ENCODE results near the gene ANKS1A. TPM values are rescaled to one million over a fixed set of nuclear protein-coding genes. Genes with fewer than 3 reads are reported as not detected.

ANKS1A gene
- total and polyA plus RNA-seq, 2 of the 4 experiments (the other 2 are of a cell fraction), result 7.2 to 7.5 TPM

- no peaks in the 10 kb centered on the region for H3K9me1 ChIP-seq (ENCODE audit: insufficient read depth, low read length)
- H3K4ac ChIP-seq (ENCODE audit: low read depth, low read length), result no peak overlapping the region
- no peaks in the 10 kb centered on the region; the same call in 1 of the 2 replicates for H4K20me1 ChIP-seq (ENCODE audit: insufficient read depth, low read length)
- H3K23ac ChIP-seq (ENCODE audit: low read depth, low read length), result no peak overlapping the region
- peaks cover 38% of the 10 kb centered on the region; the same call in 1 of the 2 replicates for H3K36me3 ChIP-seq (ENCODE audit: control insufficient read depth, insufficient read depth, low read length)
- intact Hi-C loops (cut with micrococcal nuclease) (no loop called here), dilution Hi-C loops (cut with HindIII; ENCODE audit: low sequenced_read_pairs, unreplicated experiment) (no loop called here), in situ Hi-C loops (cut with MboI; ENCODE audit: low sequenced_read_pairs) (no loop called here)
- H3K9me3 ChIP-seq (ENCODE audit: control insufficient read depth, insufficient read depth, low read length), result no peaks in the 10 kb centered on the region
- no peak overlapping the region for H2AK5ac ChIP-seq (ENCODE audit: low read depth, low read length)
- BruUV-seq (replicated peaks), result no TSS peak
- no peak overlapping the region for H2AK9ac ChIP-seq (replicated peaks; ENCODE audit: low read depth, low read length, poor library complexity)
- 91% methylated on average over 12 of the region's 21 CpGs; no CpG with 5 or more reads in 1 of the 2 experiments for WGBS, 2 experiments (ENCODE audit: extremely low coverage in 2 of 2, insufficient read length in 1 of 2)
- no peak overlapping the region for H3K14ac ChIP-seq (replicated peaks; ENCODE audit: low read depth, low read length)
- no peak overlapping the region for H2BK20ac ChIP-seq (ENCODE audit: low read depth, low read length)
- no peak overlapping the region for H3K4me2 ChIP-seq (ENCODE audit: low read depth, low read length)
- H3K27ac ChIP-seq (ENCODE audit: insufficient read depth, low read length), result no peak overlapping the region
- no peak overlapping the region for H4K8ac ChIP-seq (ENCODE audit: low read depth in 2 of 2, low read length in 2 of 2)
- no peaks in the 10 kb centered on the region for H3K27me3 ChIP-seq (ENCODE audit: control insufficient read depth, insufficient read depth, low read length)
- H3K18ac ChIP-seq (ENCODE audit: low read depth, low read length), result no peak overlapping the region
- no peak for ATAC-seq (ENCODE audit: low read depth)
- H2BK15ac ChIP-seq (ENCODE audit: low read depth, low read length), result no peak overlapping the region
- no peak overlapping the region for H2BK5ac ChIP-seq (ENCODE audit: low read depth, low read length, poor library complexity, severe bottlenecking)
- H3K9ac ChIP-seq (ENCODE audit: low read depth, low read length), result no peak overlapping the region
- TF ChIP-seq RFX5 (IDR thresholded peaks at IDR 0.05; ENCODE audit: low read depth, low read length) (no peak), FOS (IDR thresholded peaks at IDR 0.05; ENCODE audit: low read depth, low read length) (no peak), NFE2L2 (IDR thresholded peaks at IDR 0.05; ENCODE audit: low read depth, low read length) (no peak), CTCF (conservative IDR thresholded peaks at IDR 0.05; ENCODE audit: low read depth, low read length) (no peak)
- no peaks in the 10 kb centered on the region for H3K79me1 ChIP-seq (ENCODE audit: low read depth in 1 of 2, low read length in 2 of 2)
- no peak overlapping the region for H4K5ac ChIP-seq (ENCODE audit: low read depth, low read length)
- H4K91ac ChIP-seq (ENCODE audit: insufficient read depth, low read depth, low read length), result no peak overlapping the region
- H3K4me1 ChIP-seq (ENCODE audit: control insufficient read depth, insufficient read depth, low read length), result no peaks in the 10 kb centered on the region
- H3K4me3 ChIP-seq (ENCODE audit: insufficient read depth, low read depth, low read length), result no peak overlapping the region
- ChIA-PET POLR2A (ENCODE audit: unreplicated experiment) (no interaction called here), CTCF (no interaction called here)
- no peak for DNase-seq
- H3K56ac ChIP-seq (ENCODE audit: extremely low read depth, insufficient read depth, low read length), result no peak overlapping the region
- H2BK120ac ChIP-seq (ENCODE audit: low read depth, low read length), result no peak overlapping the region
- H2AFZ ChIP-seq (replicated peaks; ENCODE audit: low read length, poor library complexity), result peak overlapping the region; percentile 26
Measured at GRCh38 chr6:35080821-35081425, 191.9 kb downstream of the ANKS1A start.

Data from IMR-90 (cell line).